GM19238 (cell line): ENCODE data around the gene ZNF143.
"Not testable (repeated sequence)": the region's sequence is repeated elsewhere in the genome, so short reads cannot be mapped to it uniquely, and the experiment has no call there.

Source experiments
- DNase-seq: peaks from one replicate; pipeline ENCODE4 v3.0.0; 2011; ENCODE audit warnings: low spot score; ENCODE audit not compliant: insufficient read length

ZNF143 gene

DNA sequence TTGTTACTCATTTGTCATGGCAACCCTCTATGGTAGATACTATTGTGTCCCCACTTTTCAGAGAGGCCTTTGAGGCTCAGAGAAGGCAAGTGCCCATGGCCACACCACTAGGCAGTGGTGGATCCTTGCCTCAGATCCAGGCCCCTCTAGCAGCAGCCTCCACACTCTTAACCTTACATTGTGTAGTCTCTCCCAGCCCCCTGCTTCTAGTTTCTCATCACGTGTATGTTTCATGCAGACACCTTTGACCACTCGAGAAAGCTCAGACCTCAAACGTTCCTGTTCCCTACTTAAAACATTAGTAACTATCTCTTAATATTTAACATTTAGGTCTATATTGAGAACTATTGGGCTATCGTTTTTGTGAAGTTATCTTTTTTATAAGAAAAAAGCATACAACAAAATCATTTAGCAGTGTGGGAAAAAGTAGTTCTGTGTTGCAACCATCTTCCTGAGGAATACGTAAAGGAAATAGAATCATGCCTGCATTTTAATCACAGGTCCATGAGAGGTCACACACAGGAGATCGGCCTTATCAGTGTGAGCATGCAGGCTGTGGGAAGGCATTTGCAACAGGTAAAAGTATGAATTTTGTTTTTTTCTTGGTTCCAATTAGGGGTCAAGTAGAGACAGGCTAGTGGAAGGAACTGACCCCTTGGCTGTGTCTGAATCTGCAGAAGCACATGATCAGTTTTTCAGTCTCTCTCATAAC lies 35.1 kb downstream of the ZNF143 start:
- DNase-seq = no peak

DNA sequence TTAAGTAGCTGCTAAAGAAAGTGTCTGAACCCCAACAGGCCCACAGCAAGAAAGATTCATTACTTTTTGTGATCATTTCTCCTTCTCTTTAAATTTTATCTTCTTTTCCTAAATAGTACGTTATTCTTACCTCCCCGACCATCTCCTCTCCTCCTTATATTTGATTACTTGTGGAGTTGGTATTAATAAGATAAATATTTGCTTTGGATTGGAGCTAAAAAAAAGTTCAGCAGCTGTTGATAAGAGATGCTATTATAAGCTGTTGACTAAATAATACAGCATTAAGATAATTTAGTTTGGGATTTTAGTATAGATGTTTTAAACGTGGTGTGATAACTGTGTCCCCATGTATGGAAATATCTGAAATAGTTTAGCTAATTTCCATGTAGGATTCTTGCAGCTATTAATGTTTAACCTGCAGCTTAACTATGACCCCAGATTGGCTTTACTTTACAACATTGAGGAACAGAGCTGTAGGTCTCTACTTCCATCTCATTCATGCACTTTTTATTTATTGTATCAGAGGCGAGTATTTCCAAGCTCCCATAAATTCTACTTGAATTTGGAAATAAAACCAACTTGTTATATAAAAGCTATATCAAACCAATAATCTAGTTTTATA lies 37.8 kb downstream of the ZNF143 start:
- DNase-seq = no peak

DNA sequence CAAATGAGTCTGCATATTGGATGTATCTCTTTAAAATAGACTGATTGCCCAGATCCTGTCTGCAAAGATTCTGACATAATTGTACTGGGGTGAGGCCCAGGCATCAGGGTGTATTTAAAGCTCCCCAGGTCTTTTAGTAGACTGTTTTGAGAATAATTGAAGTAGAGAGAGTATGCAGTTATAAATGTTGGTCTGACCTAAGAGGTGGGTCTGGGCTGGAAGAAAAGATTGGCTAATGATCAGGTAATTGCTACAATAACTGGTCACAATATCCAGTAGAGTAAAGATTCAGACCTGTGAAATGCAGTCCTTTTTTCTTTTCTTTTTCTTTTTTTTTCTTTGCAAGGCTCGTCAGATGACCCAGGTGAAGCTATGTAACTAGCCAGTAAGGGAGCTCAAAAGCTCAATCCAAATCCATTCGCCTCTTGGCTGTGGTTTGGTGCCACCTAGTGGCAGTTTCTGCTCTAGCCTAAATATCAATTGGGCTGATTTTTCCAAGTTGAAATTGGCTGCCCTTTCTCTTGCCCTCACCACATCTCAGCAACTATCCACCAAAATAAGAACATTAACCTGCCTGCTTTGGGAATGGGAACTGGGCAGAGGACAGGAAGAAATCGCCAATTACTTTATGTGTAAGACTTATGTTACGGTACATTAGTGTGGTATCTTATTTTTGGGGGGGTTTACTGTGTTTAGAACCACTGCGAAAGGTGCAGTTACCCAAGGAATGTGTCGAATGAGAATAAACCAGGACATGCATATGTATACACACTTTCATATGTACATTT lies 45.9 kb downstream of the ZNF143 start:
- DNase-seq = peak; percentile 30

DNA sequence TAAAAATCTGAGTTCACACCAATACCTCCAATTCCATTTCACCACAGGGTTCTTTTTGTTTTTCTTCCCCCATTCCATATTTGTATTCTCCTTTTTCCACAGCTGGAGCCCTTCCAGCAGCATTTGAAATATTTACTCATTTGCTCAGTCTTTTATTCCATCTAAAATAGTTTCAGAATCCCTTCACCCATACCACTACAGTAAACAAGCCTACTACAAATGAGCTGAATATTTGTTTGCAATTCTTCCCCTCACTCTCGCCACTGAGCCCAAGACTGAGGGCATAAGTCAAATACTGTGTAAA lies 46.4 kb downstream of the ZNF143 start:
- DNase-seq = no peak

DNA sequence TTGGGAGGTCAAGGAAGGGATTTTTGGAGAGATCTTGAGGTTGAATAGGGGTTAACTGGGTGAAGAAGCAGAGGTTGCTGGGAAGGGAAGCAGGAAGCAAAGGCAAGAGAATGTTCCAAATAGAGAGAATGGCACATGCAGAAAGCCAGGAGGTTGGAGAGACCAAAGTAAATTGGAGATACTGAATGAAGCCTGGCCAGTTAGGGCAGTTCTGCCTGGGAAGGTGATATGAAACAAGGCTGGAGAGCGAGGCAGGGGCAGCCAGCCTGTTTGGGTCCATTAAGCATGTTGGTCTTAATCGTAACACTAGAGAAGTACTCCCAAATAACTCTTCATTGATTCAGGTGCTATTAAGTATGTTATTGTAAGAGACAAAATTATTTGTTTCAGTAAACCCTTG lies 48.2 kb downstream of the ZNF143 start:
- no peak for DNase-seq

DNA sequence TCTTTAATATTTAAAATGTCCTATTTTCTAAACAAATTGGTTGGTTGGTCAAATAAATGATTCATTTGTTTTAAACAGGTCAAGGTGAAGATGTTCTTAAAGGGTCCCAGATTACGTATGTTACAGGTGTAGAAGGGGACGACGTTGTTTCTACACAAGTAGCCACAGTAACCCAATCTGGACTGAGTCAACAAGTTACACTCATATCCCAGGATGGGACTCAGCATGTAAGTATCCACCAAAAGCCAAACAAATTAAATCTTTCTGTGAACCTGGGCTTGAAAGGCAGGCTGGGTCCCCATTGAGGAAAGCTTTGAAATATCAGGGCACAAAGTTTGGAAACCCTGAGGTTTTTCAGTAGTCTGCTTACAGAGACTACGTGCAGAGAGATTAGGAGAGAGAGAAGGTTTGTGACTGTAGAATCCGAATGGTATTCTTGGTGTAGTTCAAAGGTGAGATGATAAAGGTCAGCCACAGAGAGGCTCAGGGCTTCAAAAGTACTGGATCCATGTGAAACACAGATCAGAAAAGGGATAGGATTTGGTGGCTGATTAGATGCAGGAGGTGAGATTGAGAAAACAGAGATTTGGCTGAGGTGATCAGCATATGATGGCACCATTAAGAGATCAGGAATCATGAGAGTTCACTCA lies 51.7 kb downstream of the ZNF143 start:
- no peak for DNase-seq

DNA sequence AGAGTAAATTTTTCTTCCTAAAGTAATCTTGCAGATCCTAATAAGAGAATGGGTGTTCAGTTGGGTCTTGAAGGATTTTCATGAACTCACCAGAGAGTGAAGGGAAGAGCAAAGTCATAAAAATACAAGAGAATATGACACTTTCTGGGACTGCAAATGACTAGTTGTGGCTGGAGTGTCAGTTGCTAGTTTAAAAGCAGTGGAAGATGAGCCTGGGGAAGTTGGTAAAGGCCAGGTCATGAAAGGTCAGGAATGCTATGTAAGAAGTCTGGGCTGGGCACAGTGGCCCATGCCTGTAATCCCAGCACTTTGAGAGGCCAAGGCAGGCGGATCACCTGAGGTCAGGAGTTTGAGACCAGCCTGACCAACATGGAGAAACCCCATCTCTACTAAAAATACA lies 53.8 kb downstream of the ZNF143 start:
- not testable (repeated sequence) for DNase-seq

DNA sequence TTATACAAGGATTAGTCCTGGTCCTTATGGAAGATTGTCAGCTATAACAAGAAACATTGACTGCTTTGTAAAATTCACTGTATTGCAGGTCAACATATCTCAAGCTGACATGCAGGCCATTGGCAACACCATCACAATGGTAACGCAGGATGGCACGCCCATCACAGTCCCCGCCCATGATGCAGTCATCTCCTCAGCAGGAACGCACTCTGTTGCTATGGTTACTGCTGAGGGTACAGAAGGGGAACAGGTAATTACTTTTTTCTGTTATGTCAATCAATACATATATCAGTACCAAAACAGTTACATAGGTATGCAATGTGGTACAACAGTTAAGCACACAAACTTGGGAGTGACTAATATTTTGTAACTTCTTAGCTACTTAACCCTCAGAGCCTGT lies 55.3 kb downstream of the ZNF143 start:
- DNase-seq = no peak

DNA sequence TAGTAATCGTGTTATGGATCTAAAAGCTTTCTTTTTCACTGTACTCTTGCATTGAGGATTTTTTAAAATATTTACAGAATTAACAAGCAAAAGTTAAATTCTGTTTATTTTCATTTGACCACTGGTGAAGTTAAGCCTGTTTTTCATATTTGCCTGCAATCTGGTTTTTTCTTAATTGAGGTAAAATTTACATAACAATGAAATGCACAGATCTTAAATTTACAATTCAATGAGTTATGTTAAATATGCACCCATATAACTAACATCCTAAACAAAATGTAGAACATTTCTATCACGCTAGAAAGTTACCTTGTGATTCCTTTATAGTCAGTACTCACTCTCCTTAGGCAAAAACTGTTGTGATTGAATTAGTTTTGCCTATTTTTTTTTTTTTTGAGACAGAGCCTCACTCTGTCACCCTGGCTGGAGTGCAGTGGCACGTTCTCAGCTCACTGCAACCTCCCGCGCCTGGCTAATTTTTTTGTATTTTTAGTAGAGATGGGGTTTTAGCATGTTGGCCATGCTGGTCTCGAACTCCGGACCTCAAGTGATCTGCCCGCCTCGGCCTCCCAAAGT lies 58.1 kb downstream of the ZNF143 start:
- DNase-seq = no peak

DNA sequence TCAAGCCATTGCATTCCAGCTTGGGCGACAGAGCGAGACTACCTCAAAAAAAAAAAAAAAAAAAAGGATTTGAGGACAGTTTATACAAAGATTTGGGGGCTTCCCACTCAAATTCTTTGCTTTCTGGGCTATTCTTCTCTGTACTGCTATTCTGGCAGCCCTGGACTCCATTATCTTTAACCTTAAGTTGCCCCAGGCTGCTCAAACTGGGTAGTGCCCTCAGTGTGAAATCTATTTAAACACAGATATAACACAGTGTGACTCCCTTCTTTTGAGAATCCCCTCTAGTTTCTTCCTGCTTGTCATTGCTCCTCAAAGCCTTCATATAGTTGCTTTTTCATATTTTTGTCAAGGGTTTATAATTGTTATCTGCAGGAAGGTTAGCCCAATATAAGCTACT lies 63.2 kb downstream of the ZNF143 start:
- no peak for DNase-seq

DNA sequence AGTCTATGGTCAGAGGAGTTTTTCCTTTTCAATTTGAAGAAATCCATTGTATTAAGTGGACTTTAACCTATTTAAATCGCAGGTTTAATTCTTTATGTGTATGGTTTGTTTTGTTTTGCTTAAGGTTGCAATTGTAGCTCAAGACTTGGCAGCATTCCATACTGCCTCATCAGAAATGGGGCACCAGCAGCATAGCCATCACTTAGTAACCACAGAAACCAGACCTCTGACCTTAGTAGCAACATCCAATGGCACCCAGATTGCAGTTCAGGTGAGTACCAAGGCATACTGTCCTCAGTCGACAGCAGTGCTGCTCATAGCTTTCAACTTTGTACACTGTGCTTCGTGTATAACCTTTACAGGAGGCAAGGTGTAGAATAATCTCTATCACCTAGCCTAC lies 64.3 kb downstream of the ZNF143 start:
- DNase-seq = no peak

DNA sequence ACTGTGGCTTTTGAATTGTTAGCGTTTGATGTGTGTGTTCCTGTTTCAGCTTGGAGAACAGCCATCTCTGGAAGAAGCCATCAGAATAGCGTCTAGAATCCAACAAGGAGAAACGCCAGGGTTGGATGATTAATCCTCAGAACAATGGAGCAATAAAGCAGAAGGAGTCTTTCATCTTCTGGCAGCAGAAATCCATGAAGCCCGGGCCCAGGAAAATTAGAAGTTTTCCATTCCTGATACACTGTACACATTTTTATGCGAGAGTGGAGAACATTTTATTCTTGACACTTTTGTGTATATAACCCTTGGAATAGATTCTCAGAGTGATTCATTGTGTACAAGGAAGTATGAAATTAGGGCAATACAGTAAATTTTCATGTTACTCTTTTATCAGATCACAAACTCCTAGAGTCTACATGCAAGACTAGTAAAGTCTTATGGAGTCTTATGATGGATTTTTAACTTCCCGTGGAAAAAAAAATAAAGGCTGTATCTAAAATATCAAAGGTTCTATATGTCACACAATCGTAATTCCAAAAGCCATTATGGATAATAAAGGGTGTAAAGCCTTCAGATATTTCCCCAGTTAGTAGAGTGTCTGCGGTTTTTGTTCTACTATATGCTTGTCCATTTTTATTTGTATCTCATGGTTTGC lies 66.8 kb downstream of the ZNF143 start:
- no peak for DNase-seq

DNA sequence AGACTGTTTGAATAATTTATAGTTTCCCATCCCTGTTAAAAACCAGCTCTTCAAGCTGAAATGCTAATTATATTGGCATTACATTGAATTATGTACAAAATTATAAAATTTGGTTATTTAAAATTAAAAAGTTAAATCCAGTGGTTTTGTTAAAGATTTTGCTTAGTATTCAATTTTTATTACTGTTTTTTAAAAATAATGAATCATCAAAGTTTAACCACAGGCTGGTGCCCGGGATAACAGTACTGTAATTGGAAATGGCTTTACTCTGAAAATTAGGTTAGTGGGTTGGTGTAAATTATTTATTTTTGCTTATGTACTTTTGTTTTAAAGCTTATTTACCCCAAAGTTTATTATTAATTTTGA lies 67.3 kb downstream of the ZNF143 start:
- no peak for DNase-seq

DNA sequence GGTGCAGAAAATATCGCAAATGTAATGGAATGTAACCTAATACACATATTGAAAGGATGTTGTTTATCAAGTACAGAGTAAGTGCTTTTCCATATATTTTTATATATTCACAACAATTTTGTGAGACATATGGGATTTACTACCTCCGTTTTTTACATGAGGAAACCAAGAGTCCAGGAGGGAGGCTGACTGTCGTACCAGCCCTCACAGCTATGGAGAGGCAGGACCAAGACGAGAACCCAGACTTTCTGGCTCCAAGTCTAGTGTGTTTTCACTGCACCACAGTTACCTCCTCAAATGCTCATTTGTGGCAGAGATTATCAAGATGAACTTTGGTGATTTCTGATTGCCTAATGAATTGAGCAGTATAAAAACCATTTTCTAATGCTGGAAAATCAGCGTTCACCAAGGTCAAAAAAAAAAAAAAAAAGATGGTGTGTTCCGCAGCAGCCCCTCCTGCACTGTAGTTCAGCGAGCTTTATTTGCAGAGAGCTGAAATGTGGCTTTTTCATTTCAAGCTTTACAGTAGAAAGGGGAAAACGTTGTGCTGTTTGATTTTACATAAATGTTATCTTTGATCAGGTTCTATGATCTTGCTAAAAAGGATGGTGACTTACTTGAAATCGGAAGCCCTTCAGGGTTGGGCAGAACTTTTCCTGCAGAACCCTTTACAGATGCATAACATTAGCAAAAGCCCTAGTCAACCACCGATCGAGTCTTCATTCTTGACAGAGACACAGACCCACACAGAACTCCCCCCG lies 67.9 kb downstream of the ZNF143 start:
- DNase-seq = no peak

DNA sequence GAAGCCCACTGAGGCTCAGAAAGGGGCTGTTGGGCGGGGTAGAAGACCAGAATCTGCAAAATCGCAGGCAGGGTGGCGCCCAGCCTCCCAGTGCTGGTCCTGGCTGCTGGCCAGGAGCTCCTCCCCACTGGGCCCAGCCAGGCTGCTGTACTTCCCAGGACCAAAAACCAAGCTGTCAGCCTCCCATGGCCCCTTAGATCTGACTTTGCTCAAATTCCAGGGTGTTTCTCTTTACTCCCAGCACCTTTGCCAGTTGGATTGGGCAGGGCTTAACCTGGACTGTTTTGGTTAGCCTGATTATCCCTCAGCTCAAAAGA lies 68.5 kb downstream of the ZNF143 start:
- no peak for DNase-seq

DNA sequence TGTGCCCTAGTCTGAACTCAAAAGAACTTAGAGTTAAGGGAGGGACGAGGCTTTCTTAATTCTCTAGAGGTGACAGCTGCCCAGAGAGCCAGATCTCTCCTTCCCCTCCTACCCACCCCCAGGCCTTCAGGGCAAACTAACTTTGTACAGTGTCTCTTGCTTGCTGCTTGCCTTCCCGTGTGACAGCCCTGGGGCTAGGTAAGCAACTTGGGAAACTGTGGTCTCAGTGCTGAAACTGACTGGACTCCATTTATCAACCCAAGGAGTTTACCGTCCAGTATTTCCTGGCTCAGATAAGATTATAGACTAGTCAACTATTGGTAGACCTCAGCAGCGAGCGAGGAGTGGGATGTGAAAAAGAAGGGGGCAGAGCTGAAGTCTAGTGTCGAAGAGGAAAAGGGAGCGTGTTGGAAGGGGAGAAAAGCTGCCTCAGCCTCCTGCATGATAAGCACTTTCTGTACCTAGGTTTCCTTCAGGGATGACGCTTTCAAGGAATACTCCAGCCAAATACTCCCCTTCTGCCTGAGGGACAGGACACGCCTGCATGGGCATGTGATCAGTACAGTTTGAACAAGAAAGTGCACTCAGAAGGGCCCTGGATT lies 69.3 kb downstream of the ZNF143 start:
- DNase-seq = no peak

DNA sequence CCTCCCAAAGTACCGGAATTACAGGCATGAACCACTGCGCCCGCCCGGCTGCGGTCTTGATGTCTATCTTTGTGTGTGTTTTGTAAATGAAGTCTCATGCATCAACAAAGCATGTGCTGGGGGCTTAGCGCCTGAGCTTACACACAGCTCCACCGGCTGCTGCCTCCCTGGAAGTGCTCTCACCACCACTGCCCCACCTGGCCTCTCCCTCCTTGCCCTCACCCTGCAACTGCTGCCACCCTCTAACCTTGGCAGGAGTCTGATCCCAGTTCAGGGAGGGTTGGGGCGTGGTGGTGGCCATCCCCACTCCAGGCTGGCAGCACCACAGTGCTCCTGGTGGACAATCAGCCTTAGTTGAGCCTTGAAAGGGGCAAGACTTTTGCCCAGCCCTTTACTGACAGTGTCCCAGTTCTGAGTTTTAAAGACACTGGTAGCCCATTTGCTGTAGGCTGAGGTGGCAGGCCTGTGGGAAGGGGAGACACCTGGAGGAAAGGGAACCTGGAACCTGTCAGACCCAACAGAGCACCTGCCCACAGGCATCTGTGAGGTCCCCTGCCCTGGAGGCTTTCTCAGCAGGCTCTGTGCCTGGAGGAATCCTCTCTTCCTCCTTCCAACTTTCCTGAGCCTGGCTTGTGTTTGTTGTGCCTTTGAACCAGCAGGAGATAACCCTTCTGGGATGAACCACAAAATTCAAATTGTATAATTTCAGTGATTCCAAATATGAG lies 70.3 kb downstream of the ZNF143 start:
- DNase-seq = no peak

DNA sequence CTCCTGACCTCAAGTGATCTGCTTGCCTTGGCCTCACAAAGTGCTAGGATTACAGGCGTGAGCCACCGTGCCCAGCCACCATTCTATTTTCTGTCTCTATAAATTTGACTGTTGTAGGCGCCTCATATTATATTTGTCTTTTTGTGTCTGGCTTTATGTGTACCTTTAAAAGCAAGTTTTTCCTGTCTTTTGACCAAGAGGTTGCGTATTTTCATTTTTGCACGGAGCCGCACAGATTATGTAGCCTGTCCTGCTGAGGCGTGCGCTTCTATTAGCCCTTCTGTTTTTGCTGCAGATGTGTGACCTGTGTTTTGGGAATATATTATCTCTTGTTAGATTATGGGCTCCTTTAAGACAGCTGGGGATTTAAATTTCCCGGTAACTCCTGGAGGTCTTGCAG lies 72.2 kb downstream of the ZNF143 start:
- DNase-seq = no peak

DNA sequence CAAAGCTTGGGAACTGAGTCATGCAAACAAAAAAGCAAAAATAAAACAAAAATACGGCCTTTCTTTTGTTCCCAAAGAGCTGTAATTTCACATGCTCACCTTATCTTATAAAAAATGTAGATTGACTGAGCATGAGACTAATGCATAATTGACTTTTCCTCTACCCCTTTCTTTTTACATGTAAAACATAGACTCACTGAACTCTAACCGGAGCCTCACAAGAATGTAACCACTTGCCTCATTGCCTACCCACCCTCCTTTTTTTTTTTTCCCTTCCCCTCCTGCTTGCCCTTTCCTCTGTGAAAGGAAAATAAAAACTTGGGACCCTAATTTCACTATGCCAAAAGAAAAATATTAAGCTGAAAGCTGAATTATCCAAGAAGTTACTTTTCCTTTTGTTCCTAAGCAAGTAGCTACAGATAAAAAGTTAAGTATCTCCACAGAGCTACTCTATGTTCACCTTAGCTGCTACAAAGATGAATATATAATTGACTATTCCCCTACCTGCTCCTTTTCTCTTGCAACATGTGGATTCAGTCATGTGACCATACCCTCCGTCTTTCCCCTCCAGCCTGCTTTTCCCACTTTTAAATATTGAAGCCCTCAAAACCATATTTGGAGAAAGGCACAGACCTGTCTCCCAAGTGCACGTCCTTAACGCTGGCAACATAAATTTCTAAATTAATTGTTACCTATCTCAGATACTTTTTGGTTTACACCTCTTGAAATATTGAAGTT lies 73.1 kb downstream of the ZNF143 start:
- no peak for DNase-seq
